Dendritic cell treated with granulocyte-macrophage colony-stimulating factor and Interleukin-4, amounts not matched to agents 40 ng/mL and 50 ng/mL, for 4 days (primary cell): ENCODE results near the gene ZNF527.
"Not testable (repeated sequence)": the region's sequence is repeated elsewhere in the genome, so short reads cannot be mapped to it uniquely, and the experiment has no call there.

Experiments
- H3K27ac Mint-ChIP-seq: one replicate; pipeline ENCODE4 v1.8.0; 2022; ENCODE audit warnings: mild to moderate bottlenecking, mixed read lengths
- H3K27me3 Mint-ChIP-seq: one replicate; pipeline ENCODE4 v1.8.0; 2022; ENCODE audit warnings: mild to moderate bottlenecking, mixed read lengths
- H3K36me3 Mint-ChIP-seq: one replicate; pipeline ENCODE4 v1.8.0; 2022; ENCODE audit warnings: low read depth, mixed read lengths
- H3K4me1 Mint-ChIP-seq: one replicate; pipeline ENCODE4 v1.8.0; 2022; ENCODE audit warnings: low read depth, mixed read lengths
- H3K4me3 Mint-ChIP-seq: one replicate; pipeline ENCODE4 v1.8.0; 2022; ENCODE audit warnings: mild to moderate bottlenecking, moderate library complexity, mixed read lengths
- H3K9me3 Mint-ChIP-seq: one replicate; pipeline ENCODE4 v1.8.0; 2022; ENCODE audit warnings: mixed read lengths
- intact Hi-C: fragments of 100-400 bp; cut with micrococcal nuclease; formaldehyde crosslinking; loops from one replicate; pipeline ENCODE4 v1.15.0; 2022

ZNF527 gene

DNA sequence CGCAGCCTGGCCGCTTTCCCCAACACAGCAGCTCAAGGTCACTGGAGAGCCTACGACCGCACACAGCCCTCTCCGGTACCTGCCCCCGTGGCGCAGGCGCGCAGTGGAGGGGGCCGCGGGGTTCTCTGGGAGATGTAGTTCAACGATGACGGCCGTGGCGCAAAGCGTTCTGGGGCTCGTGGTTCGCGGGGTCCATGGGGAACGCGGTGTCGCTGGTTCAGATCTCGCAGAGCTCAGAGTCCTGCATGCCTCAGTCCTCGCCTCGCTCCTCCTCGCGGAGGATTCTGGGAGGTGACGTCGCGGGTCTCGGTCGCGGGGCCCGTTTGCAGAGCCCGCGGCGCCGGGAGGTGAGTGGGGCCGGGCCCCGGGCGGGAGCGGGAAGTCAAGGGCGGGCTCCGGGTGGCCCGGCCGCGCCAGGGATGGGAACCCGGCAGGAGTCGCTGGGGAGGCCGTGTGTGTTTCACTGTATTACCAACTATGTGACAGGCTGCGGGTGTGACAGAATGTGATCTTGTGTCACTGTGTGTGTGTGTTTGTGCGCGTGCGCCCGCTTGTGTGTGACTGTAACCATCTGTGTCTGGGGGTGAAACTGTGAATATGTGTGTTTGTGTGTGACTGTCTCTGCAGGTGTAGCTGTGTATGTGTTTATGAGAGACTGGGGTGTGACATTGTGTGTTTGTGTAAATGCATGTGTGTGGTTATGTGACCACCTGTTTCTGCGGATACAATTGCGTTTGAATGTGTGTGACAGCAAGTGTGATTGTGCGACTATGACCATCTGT lies at the start of gene ZNF527:
TSS of gene ZNF527 (plus strand) at position 220 of the 782 bp plus-strand sequence. CDS start 3,100 bp downstream, outside the sequence.
- peaks cover 18% of the 10 kb centered on the region for H3K9me3 Mint-ChIP-seq
- no peaks in the 10 kb centered on the region for H3K27me3 Mint-ChIP-seq
- intact Hi-C loops, result loop anchor here (2.0 to 5.0 kb wide), 5 partner anchors 36 to 532 kb away; partner anchors contain the start of genes ZNF540, ZNF569, ZNF571 and ZNF790
- H3K36me3 Mint-ChIP-seq, result peaks cover 13% of the 10 kb centered on the region
- peak within 1 kb of the TSS; percentile 98 for H3K4me3 Mint-ChIP-seq
- peaks cover 9% of the 10 kb centered on the region for H3K4me1 Mint-ChIP-seq
- H3K27ac Mint-ChIP-seq, result peak within 1 kb of the TSS; percentile 98

GRCh38 chr19:37329686-37330085 lies 41.2 kb upstream of the ZNF527 start:
- Mint-ChIP-seq H3K27ac (no peak overlapping the region), H3K9me3 (peaks cover 8% of the 10 kb centered on the region), H3K4me1 (peaks cover 14% of the 10 kb centered on the region), H3K36me3 (peaks cover 89% of the 10 kb centered on the region), H3K4me3 (no peak overlapping the region), H3K27me3 (no peaks in the 10 kb centered on the region)
- intact Hi-C loops, result loop anchor here (5.0 to 10.0 kb wide), 3 partner anchors 115 to 252 kb away; partner anchors contain the start of genes ZNF383, ZNF420, ZNF569 and ZNF570

GRCh38 chr19:37332839-37333238 lies 38.1 kb upstream of the ZNF527 start:
- Mint-ChIP-seq H3K27ac (no peak overlapping the region), H3K27me3 (no peaks in the 10 kb centered on the region), H3K4me3 (no peak overlapping the region), H3K4me1 (peaks cover 14% of the 10 kb centered on the region), H3K9me3 (peaks cover 27% of the 10 kb centered on the region), H3K36me3 (peaks cover 81% of the 10 kb centered on the region)
- intact Hi-C loops, result loop anchor here (5.0 to 10.0 kb wide), 3 partner anchors 118 to 256 kb away; partner anchors contain the start of genes ZNF383, ZNF420, ZNF569 and ZNF570

- Mint-ChIP-seq H3K36me3 (peaks cover 81% of the 10 kb centered on the region), H3K27me3 (no peaks in the 10 kb centered on the region), H3K4me1 (peaks cover 14% of the 10 kb centered on the region)
Observed at GRCh38 chr19:37333457-37333856, 37.4 kb upstream of the ZNF527 start.

DNA sequence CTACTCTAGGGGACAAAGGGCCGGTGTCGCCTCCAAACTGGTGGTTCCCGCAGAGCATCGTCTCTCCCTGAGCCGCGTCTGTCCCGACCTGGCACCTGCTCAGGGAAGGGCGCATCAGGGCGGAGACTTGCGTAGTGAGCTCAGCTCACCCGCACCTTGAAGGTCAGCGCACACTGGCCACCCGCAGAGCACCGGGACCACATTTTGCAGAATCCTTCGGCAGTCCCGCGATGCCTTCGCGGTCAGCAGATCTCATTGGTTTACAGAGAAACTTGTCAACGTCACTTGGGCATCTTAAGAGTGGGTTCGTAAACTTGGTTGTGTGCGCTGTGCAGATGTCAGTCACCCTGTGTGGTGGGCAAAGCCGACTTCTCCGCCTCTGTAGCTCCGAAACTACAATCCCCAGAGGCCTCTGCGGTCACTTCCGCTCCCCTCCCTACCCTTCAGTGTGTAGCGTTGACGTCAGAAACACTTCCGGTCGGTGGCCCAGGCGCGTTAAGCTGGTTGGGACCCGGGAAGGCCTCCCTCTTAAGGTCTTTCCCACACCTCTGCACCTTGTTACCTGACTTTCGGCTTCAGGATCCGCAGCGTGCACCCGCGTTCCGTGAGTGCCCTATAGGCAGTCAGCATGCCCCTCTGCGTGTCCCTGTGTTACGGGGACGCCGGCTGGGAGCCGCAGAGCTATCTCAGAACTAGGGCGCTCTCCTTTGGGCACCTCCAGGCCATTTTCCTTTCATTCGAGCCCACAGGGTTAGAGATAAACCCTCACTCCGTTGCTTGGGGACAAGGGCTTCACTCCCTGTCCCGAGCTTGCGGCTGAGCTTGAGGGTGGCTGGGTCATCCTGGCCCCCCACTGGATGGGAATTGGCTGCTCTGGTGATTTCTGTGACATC lies 36.5 kb upstream of the ZNF527 start:
- no peaks in the 10 kb centered on the region for H3K27me3 Mint-ChIP-seq
- H3K27ac Mint-ChIP-seq, result peak overlapping the region; percentile 91
- peaks cover 14% of the 10 kb centered on the region for H3K4me1 Mint-ChIP-seq
- H3K36me3 Mint-ChIP-seq, result peaks cover 78% of the 10 kb centered on the region
- intact Hi-C loops, result loop anchor here (1.0 to 10.0 kb wide), 5 partner anchors 17 to 257 kb away; partner anchors contain the start of genes ZNF383, ZNF420, ZNF527 and ZNF569
- H3K9me3 Mint-ChIP-seq, result peaks cover 33% of the 10 kb centered on the region
- peak overlapping the region; percentile 95 for H3K4me3 Mint-ChIP-seq

More at GRCh38 chr19:37333457-37333856, 37.4 kb upstream of the ZNF527 start:
- intact Hi-C loops, result loop anchor here (5.0 to 10.0 kb wide), 3 partner anchors 119 to 256 kb away; partner anchors contain the start of genes ZNF383, ZNF420, ZNF569 and ZNF570
- H3K4me3 Mint-ChIP-seq, result no peak overlapping the region
- H3K9me3 Mint-ChIP-seq, result peaks cover 32% of the 10 kb centered on the region
- H3K27ac Mint-ChIP-seq, result no peak overlapping the region

DNA sequence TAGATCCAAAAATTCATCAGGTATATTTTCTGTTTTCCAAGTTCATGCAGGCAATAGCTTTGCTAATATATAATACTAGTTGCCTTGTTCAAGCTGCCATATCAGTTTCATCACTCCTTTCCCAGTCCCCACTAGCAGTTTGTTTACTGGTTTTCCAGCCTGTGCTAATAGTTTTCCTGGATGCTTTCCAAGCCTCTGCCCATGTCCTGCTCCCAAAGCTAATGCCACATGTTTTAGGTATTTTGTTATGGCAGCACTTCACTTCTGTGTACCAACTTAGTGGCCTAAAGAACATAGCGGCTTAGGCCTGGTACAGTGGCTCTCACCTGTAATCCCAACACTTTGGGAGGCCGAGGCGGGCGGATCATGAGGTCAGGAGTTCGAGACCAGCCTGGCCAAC lies 28.1 kb upstream of the ZNF527 start:
- Mint-ChIP-seq H3K9me3 (peaks cover 78% of the 10 kb centered on the region), H3K4me1 (no peaks in the 10 kb centered on the region), H3K27me3 (no peaks in the 10 kb centered on the region), H3K36me3 (peaks cover 92% of the 10 kb centered on the region), H3K27ac (no peak overlapping the region), H3K4me3 (no peak overlapping the region)
- intact Hi-C loops, result no loop called here

- Mint-ChIP-seq H3K27me3 (no peaks in the 10 kb centered on the region), H3K27ac (no peak overlapping the region), H3K4me1 (no peaks in the 10 kb centered on the region), H3K36me3 (peaks cover 95% of the 10 kb centered on the region), H3K4me3 (no peak overlapping the region), H3K9me3 (peaks cover 68% of the 10 kb centered on the region)
- intact Hi-C loops, result no loop called here
Observed at GRCh38 chr19:37346091-37346490, 24.8 kb upstream of the ZNF527 start.

DNA sequence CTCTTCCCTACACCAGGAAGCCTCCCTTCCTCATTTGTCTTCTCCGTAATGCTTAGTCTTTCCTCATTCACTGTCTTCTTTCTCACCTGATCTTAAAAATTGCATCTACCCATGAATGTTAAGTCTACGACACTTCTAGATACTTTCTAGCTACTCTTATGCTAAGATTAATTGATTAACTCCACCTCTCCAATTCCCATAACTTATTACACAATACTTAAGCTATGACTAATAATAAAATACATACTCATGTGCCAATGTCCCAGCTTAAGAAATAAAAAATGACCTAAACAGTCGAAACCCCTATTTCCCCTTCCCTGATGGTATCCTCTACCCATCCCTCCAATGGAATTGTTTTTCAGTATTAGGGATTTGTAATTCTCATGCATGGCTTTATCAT lies 22.8 kb upstream of the ZNF527 start:
- Mint-ChIP-seq H3K27me3 (no peaks in the 10 kb centered on the region), H3K4me1 (no peaks in the 10 kb centered on the region), H3K36me3 (peaks cover 95% of the 10 kb centered on the region), H3K4me3 (no peak overlapping the region), H3K27ac (no peak overlapping the region), H3K9me3 (peaks cover 68% of the 10 kb centered on the region)
- intact Hi-C loops, result no loop called here

GRCh38 chr19:37353968-37354367 lies 16.9 kb upstream of the ZNF527 start:
- no peaks in the 10 kb centered on the region for H3K4me1 Mint-ChIP-seq
- intact Hi-C loops, result no loop called here
- H3K9me3 Mint-ChIP-seq, result peaks cover 74% of the 10 kb centered on the region
- no peak overlapping the region for H3K27ac Mint-ChIP-seq
- H3K36me3 Mint-ChIP-seq, result peaks cover 100% of the 10 kb centered on the region
- no peak overlapping the region for H3K4me3 Mint-ChIP-seq
- H3K27me3 Mint-ChIP-seq, result no peaks in the 10 kb centered on the region

DNA sequence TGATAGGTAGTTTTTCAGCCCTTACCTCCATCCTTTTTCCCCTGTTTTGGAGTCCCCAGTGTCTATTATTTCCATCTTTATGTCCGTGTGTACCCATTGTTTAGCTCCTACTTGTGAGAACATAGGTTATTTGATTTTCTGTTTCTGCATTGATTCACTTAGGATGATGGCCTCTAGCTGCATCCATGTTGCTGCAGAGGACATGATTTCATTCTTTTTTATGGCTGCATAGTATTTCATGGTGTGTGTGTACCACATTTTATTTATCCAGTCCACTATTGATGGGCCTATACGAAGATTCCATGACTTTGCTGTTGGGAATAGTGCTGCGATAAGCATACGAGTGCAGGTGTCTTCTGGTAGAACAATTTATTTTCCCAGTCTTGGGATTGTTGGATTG lies 15.0 kb upstream of the ZNF527 start:
- no peak overlapping the region for H3K4me3 Mint-ChIP-seq
- intact Hi-C loops, result no loop called here
- H3K27me3 Mint-ChIP-seq, result no peaks in the 10 kb centered on the region
- H3K4me1 Mint-ChIP-seq, result no peaks in the 10 kb centered on the region
- peaks cover 79% of the 10 kb centered on the region for H3K9me3 Mint-ChIP-seq
- H3K27ac Mint-ChIP-seq, result no peak overlapping the region
- peaks cover 100% of the 10 kb centered on the region for H3K36me3 Mint-ChIP-seq

- H3K27me3 Mint-ChIP-seq, result no peaks in the 10 kb centered on the region
- intact Hi-C loops, result no loop called here
- H3K36me3 Mint-ChIP-seq, result peaks cover 73% of the 10 kb centered on the region
- no peak overlapping the region for H3K27ac Mint-ChIP-seq
- H3K4me1 Mint-ChIP-seq, result no peaks in the 10 kb centered on the region
- no peak overlapping the region for H3K4me3 Mint-ChIP-seq
- H3K9me3 Mint-ChIP-seq, result peaks cover 84% of the 10 kb centered on the region
Observed at GRCh38 chr19:37361994-37362393, 8.9 kb upstream of the ZNF527 start.

- H3K27me3 Mint-ChIP-seq, result no peaks in the 10 kb centered on the region
- H3K4me1 Mint-ChIP-seq, result no peaks in the 10 kb centered on the region
- intact Hi-C loops, result no loop called here
- H3K9me3 Mint-ChIP-seq, result peaks cover 77% of the 10 kb centered on the region
- peaks cover 65% of the 10 kb centered on the region for H3K36me3 Mint-ChIP-seq
- no peak overlapping the region for H3K4me3 Mint-ChIP-seq
- H3K27ac Mint-ChIP-seq, result no peak overlapping the region
Observed at GRCh38 chr19:37362733-37363132, 8.2 kb upstream of the ZNF527 start.

DNA sequence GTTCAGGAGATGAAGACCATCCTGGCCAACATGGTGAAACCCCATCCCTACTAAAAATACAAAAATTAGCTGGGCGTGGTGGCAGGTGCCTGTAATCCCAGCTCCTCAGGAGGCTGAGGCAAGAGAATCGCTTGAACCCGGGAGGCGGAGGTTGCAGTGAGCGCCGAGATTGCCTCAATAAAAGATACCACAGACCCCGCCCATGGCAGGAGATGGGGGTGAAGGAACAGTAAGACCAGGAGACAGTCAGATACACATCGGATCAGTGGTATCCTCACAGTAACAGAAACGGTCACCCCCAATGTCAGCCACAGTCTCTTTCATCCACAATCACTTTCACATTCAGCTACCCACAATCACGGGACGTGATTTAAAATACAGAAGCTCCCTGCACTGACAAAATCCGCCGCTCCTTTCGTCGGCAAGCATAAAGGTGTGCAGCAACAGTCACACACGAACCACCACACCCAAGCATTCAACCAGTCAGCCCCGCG lies 466 bp upstream of the ZNF527 start:
- Mint-ChIP-seq H3K9me3 (peaks cover 24% of the 10 kb centered on the region), H3K27ac (peak overlapping the region; percentile 98), H3K36me3 (peaks cover 13% of the 10 kb centered on the region), H3K4me3 (peak overlapping the region; percentile 98)
- intact Hi-C loops, result loop anchor here (2.0 to 5.0 kb wide), 5 partner anchors 36 to 532 kb away; partner anchors contain the start of genes ZNF540, ZNF569, ZNF571 and ZNF790
- H3K27me3 Mint-ChIP-seq, H3K4me1 Mint-ChIP-seq: not testable (repeated sequence)
